T47D (cell line): ENCODE results near the gene AANAT.
A peak's percentile ranks its signal among the peaks of the same experiment; 100 is the strongest.

ENCODE experiments used
- DNase-seq, 2 experiments: peaks; one replicate each; pipeline versions ENCODE4 v3.0.0 to v3.0.0-alpha.2; 2011 to 2012; ENCODE audit warnings: low read depth in 1 of 2, low spot score in 1 of 2
- JUND ChIP-seq: IDR thresholded peaks from 2 replicates; pipeline ENCODE4 v1.6.1; 2012; ENCODE audit warnings: low read depth
- in situ Hi-C: cut with HindIII; loops from 2 replicates; pipeline ENCODE4 v1.10.0; 2016; ENCODE audit warnings: low sequenced_read_pairs, low pct_unique_long_range_greater_than_20kb

Gene AANAT

DNA sequence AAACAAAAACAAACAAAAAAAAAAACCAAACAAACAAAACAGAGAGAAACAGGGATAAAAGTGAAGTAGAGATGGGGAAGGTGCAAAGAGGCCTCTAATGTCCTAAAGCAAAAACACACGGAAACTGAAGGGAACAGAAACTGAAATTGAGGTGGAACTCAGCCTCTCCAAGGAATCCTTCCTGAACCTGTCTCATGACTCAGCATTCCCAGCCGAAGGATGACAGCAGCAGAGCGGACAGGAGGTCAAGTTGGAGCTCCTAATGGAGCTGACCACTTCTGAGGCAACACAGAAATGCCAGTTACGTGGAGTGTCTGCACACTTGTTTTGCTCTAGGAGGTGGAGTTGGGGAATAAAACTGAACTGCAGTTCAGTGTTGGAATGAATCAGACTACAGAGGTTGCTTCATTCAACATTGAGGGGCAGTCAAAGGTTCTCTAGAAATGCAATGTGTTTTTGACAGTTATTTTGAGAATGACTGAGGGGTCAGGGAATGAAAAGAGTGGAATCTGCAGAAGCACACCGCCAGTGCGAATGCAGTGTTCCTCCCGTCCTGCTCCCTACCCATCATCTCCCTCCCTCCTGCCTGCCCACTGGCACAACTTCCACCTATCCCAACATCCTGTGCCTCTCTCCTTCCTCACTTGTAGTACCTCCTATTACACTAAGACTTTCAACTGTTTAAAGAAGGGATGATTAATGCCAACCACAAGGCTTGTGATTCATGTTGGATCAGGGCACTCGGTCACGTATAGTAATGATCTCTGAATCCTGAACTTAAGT lies 20.8 kb upstream of the AANAT start:
- in situ Hi-C loops: no loop called here
- peak; percentile 69 to 86 for DNase-seq
- no peak for TF ChIP-seq JUND

DNA sequence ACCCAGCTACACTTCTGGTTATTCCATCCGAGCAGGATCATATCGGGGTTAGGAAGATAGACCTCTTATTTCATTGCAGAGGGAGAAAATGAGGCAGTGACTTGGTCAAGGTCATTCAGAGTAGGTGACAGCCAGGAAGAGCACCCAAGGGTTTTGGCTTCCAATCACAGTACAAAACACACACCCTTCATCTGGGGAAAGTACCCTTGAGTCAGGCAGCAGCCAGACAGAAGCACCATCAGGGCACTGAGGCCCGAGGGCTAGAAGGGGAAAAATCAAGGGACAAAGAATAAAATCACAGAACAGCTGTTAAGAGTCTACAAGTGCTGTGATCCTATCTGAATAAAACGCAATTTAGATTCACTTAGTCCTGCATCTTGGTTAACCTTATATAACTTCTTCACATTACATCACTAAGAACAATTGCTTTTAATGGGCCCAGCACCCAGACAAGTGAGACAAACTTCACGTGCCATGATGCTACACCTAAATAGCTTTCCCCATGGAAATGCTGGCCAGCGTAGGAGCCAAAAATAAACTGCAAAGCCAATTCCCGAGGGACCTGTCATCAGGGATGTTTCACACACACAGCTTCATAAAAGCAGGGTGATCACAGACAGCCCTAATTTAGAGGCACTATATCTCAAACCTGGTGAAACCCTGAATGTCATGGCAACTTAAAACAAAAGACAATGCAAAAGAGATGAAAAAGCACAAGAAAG lies 19.3 kb upstream of the AANAT start:
- no peak for DNase-seq
- in situ Hi-C loops: no loop called here
- TF ChIP-seq JUND: no peak

DNA sequence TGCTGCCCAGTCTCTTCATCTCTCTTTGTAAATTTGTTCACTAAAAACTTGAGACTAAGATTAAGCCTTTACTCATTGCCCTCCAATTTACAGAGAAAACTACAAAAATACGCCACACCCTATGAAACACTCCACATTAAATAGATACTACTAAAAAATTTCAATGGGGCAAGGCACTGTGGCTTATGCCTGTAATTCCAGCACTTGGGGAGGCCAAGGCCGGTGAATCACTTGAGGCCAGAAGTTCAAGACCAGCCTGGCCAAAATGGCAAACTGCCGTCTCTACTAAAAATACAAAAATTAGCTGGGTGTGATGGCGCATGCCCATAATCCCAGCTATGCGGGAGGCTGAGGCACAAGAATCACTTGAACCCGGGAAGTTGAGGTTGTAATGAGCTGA lies 18.3 kb upstream of the AANAT start:
- in situ Hi-C loops: no loop called here
- TF ChIP-seq JUND: no peak
- no peak for DNase-seq

DNA sequence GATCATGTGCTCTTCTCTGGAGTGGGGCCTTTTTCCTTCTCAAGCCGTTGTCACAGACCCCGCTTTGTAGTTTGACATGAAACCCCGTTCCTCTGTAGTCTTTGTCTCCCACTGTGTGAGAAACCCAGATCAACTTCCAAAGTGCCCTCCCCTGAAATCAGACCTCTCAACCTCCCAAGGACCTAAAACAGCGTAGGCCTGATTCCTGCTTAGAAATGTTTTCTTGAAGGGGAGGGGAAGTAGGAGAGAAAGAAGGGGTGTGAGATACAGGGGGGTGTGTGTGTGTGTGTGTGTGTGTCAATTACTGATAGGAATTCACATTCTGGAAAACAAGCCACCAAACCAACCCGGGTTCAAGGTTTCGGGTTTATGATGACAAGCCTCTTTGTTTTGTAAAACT lies 15.9 kb upstream of the AANAT start:
- in situ Hi-C loops: no loop called here
- no peak for TF ChIP-seq JUND
- DNase-seq: no peak

DNA sequence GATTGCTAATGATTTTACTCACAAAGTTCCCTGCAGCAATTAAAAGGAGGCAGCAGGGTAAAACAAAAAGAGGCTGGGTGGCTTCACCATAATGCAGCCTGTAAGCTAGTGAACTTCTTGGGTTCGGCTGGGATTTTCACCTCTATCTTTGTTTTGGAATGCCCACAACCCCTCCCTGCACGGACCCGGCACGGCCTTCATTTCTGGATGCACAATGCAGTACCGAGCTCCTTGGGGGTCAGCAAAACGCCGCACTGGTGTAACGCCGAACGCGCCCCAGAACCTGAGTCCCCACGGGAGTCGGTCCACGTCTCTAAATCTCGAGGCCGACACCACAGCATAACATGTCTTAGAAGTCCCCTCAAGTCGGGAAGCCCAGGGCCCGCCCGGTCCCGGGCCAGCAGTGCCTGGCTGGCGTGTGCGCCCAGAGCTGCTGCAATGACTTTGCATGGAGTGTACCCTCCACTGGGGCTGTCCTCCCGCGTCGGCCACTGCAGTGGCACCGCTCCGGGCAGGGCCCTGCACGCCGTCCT lies 15.2 kb upstream of the AANAT start:
- in situ Hi-C loops: no loop called here
- no peak for TF ChIP-seq JUND
- peak in 1 of 2 experiments; percentile 57 for DNase-seq

DNA sequence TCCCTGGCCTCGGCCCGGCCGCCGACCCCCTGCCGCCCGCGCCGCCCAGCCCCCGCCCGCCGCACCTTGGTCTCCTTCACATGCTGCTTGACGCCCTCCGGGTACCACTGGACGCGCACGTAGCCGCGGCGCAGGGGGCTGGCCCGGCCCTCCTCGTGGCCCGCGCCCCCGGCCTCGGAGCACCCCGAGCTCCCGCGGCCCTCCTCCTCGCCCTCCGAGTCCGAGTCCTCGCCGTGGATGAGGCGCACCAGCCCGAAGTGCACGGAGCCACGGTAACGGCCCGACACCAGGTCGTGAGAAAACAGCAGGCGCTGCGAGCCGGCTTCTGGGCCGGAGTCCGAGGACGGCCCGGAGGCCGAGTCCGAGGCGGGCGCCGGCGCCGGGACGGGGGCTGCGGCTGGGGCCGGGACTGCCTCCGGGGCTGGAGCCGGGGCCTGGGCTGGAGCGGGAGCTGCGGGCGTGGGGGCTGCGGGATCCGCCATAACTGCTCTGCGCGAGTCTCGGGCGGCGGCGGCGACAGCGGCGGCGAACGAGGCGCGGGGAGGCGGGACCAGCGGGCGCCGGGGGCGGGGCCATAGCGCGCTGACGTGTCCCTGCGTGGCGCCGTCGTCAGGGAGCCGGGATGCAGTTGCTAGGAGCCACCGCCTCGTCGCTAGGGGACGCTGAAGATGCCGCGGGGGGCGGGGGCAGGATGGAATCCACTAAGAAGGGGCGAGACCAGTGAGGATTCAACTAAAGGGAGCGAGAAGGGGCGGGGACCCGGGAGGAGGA lies 14.6 kb upstream of the AANAT start, which contains the start of gene UBE2O:
UBE2O (minus strand) TSS at position 493 of the 771 bp plus-strand sequence; CDS start at position 482, 11 bp downstream.
- DNase-seq: peak; percentile 92
- TF ChIP-seq JUND: no peak
- in situ Hi-C loops: no loop called here

DNA sequence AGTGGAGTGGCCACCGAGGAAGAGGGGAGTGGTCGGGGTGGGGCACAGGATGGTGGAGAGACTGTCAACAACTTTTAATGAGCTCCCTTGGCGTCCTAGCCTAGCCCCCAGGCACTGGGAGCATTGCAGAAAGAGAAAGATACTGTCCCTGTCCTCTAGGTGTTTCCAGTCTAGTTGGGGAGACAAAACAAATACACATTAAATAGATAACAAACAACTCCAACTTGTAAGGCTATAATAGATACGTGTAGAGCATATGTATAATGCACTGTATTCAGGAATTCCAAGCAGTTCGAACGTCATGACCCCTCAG lies 14.0 kb upstream of the AANAT start:
- TF ChIP-seq JUND: no peak
- in situ Hi-C loops: no loop called here
- DNase-seq: no peak

DNA sequence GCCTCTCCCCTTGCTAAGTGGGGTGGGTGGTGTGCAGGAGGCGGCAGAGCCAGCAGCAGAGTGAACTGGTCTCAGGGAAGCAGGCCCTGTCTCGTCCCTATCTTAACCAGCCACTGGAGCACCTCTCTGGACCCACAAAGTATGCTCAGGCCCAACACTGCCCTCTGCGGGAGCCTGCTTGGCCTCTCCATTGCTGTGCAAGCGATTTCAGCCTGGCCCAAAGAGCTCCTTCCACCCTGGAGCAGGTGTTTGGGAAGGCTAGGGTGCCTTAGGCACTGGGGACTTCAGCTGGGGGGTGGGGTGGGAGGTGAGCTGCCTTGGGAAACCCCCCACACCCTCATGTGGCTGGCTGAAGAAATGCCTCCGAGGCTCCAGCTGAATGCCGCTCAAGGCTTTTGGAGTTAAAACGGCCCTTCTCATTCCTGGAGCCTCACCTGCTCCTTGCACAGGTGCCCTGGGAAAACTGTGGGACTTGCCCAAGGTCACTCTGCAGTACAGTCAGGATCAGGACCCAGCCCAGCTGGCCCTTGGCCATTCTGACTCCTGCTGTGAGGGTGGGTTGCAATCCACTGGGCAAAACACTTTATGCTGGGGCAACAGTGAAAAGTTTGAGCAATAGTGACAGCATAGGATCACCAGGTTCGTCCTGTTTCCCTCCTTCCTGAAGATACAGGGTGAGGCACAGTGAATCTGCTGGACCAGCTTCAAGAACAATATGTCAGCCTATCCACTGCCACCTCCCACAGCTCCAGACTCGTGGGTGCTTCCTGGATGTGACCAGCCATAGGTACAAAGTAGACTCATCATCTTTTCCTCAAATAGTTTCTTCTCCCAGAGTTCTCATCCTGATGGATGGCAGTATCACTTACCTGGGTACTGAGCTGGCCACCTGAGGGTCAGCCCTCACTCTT lies 8.6 kb upstream of the AANAT start:
- DNase-seq: peak; percentile 83 to 88
- no peak for TF ChIP-seq JUND
- in situ Hi-C loops: no loop called here

DNA sequence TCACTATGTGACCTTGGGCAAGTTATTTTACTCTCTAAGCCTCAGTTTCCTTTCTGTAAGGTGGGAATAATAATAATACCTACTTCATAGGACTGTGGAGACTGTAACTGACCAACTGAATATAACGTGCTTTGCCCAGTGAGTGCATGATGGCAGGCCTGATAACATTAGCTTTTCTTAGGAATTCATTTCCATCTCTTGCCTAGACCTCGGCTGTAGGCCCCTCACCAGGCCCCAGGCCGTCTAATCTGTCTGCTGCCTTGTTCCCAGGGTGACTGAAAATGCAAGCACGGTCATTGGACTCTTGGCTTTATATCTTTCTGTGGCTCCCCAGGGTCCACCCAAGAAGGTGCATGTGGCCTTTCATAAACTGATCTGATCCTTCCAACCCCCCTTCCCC lies 7.7 kb upstream of the AANAT start:
- DNase-seq: no peak
- TF ChIP-seq JUND: no peak
- in situ Hi-C loops: no loop called here

DNA sequence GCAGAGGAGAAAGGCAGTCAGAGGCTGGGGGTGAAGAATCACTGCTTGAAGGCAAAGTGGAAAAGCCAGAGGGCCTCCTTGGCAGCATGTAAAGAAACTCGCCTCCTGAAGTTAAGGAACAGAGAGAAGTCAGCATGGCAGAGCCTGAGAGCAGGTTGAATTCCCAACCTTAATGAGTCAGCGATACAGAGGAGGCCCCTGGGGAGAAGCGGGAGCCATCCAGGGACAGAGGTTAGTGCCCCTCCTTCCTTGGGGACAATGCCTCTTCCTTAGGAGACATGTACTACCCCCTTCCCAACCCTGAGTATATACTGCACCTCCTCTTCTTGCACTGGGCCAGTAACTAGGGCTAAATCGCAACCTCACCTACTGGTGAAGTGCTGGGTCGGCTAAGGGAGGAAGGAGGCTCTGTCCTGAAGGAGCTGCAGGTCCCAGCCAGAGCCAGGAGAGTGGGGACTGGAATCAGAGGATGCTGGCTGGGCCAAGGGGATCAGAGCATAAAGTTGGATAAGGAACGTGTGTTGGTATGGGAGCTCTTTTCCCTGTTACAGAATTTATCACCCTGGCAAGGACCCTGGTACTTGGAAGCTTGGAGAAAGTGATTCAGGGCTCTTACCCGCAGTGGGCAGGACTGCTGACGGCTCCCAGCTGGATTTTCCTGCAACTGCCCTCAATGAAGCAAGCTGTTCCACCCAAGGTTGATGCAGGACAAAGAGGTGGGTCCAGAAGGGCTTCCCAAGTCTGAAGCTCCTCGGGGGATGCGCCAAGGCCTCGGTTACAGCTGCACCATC lies 5.4 kb upstream of the AANAT start:
- no peak for DNase-seq

More for the DNA sequence above, 5.4 kb upstream of the AANAT start:
- in situ Hi-C loops: no loop called here
- no peak for TF ChIP-seq JUND
